Measurements from ENCODE around the gene EXOSC2.

EXOSC2 gene

DNA sequence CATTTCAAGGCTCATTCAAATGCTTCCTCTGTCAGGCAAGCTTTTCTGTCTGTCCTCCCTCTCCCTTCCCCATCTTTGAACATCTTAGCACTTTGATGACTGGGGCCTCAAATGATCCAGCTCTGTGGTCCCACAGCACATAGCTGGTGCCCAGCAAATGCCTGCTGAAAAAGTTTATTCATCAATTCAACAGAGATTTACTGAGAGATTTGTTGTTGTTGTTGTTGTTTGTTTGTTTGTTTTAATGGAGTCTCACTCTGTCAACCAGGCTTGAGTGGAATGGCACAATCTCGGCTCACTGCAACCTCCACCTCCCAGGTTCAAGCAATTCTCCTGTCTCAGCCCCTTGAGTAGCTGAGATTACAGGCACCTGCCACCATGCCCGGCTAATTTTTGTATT is 6.0 kb upstream of the EXOSC2 start:
- TF ChIP-seq CTCF (IDR thresholded peaks at IDR 0.05; ENCODE audit: low read depth, low read length, missing control alignments) = no peak
- no peak for DNase-seq (ENCODE audit: low read depth)
- in situ Hi-C loops (cut with HindIII; ENCODE audit: low sequenced_read_pairs) = loop anchor here (5.0 kb wide), 1 partner anchor 85 kb away; no protein-coding TSS in a partner anchor
- H3K4me3 ChIP-seq (ENCODE audit: low read depth, low read length) = no peak overlapping the region

DNA sequence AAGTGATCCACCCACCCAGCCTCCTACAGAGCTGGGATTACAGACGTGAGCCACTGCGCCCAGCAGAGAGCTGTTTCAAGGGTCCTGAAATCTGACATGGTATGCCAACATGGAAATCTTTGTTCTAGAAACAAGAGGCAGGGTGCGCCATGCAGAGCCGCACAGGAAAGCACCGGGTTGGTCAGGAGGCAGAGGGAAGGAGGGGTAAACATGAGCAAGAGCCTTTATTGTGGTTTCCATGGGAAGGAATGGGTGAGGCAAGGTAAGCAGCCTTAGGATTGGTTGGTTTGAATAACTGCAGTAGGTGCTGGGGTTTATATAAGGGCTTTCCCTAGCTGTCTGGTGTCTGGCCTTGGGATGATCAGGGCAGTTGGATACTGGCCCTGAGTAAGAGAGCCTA is 5.5 kb upstream of the EXOSC2 start:
- no peak overlapping the region for H3K4me3 ChIP-seq (ENCODE audit: low read depth, low read length)
- DNase-seq (ENCODE audit: low read depth) = no peak
- TF ChIP-seq CTCF (IDR thresholded peaks at IDR 0.05; ENCODE audit: low read depth, low read length, missing control alignments) = no peak
- in situ Hi-C loops (cut with HindIII; ENCODE audit: low sequenced_read_pairs) = loop anchor here (5.0 kb wide), 1 partner anchor 86 kb away; no protein-coding TSS in a partner anchor

DNA sequence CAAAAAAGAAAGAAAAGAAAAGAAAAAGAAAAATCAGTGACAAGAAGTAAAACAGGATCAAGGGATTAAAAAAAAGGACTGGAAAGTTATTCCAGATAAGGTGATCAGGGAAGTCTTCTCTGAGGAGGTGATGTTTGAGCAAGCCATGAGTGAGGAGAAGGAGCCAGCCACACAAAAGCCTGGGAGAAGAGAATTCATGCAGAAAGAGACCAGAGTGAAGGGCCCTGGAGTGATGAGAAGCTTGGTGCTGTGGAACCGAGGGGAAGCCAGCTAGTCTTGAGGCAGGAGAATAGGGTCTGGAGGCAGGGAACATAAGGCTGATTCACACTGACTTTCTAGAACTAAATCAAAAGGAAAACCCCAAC is 4.0 kb upstream of the EXOSC2 start:
- in situ Hi-C loops (cut with HindIII; ENCODE audit: low sequenced_read_pairs) = loop anchor here (5.0 kb wide), 1 partner anchor 87 kb away; no protein-coding TSS in a partner anchor
- no peak overlapping the region for H3K4me3 ChIP-seq (ENCODE audit: low read depth, low read length)
- no peak for TF ChIP-seq CTCF (IDR thresholded peaks at IDR 0.05; ENCODE audit: low read depth, low read length, missing control alignments)

GRCh38 chr9:130689937-130690700 is 3.5 kb upstream of the EXOSC2 start:
- in situ Hi-C loops (cut with HindIII; ENCODE audit: low sequenced_read_pairs) = loop anchor here (5.0 kb wide), 1 partner anchor 88 kb away; no protein-coding TSS in a partner anchor
- DNase-seq (ENCODE audit: low read depth) = peak; percentile 85
- no peak overlapping the region for H3K4me3 ChIP-seq (ENCODE audit: low read depth, low read length)
- TF ChIP-seq CTCF (IDR thresholded peaks at IDR 0.05; ENCODE audit: low read depth, low read length, missing control alignments) = no peak

More for the DNA sequence above, 4.0 kb upstream of the EXOSC2 start:
- DNase-seq (ENCODE audit: low read depth) = no peak

GRCh38 chr9:130692321-130692720 is 1.3 kb upstream of the EXOSC2 start:
- no peak for DNase-seq (ENCODE audit: low read depth)
- no peak overlapping the region for H3K4me3 ChIP-seq (ENCODE audit: low read depth, low read length)
- in situ Hi-C loops (cut with HindIII; ENCODE audit: low sequenced_read_pairs) = no loop called here
- peak; percentile 57 for TF ChIP-seq CTCF (IDR thresholded peaks at IDR 0.05; ENCODE audit: low read depth, low read length, missing control alignments)

DNA sequence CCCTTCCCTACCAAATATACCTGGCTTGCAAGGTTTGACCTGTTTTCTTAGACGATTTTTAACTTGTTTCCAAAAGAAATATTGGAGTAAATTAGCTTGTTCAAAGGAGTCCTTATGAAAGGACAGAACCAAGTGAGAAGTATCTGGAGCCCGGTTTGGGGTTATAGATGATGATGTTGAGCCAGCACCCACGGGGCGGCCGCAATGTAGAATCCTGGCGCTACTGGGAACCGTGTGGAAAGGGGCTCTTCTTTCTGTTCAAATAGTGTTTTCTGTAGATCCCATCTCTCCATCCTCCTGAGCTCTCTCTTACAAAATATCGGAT is 517 bp upstream of the EXOSC2 start:
- TF ChIP-seq CTCF (IDR thresholded peaks at IDR 0.05; ENCODE audit: low read depth, low read length, missing control alignments) = no peak
- peak overlapping the region; percentile 80 for H3K4me3 ChIP-seq (ENCODE audit: low read depth, low read length)
- DNase-seq (ENCODE audit: low read depth) = no peak
- in situ Hi-C loops (cut with HindIII; ENCODE audit: low sequenced_read_pairs) = no loop called here
